SK-N-MC (cell line): ENCODE measurements around the gene GPR62.

ENCODE experiments used
- EZH2 ChIP-seq: fragments of 200-600 bp; sonication (generic); IDR thresholded peaks from one replicate; pipeline ENCODE4 v1.6.1; 2017; ENCODE audit warnings: antibody characterized with exemption
- POLR2AphosphoS5 ChIP-seq: IDR thresholded peaks from 2 replicates; pipeline ENCODE4 v1.6.1; 2012; ENCODE audit warnings: mild to moderate bottlenecking, low read depth, low read length, borderline replicate concordance

- TF ChIP-seq EZH2, result no peak
- no peak for TF ChIP-seq POLR2AphosphoS5
Measured at GRCh38 chr3:51988286-51989146, 33.3 kb downstream of the GPR62 start.
